GM10248 (cell line): ENCODE results near the gene AQP5.
A peak's percentile ranks its signal among the peaks of the same experiment; 100 is the strongest.

Experiments used
- CTCF ChIA-PET: fragments of 300-600 bp; sonication (Branson Sonifier 250); formaldehyde crosslinking; extraction: SDS; loops from one replicate; lab custom pipeline; 2021; ENCODE audit warnings: antibody characterized with exemption; lab: Yijun Ruan, JAX
- POLR2A ChIA-PET: fragments of 350-650 bp; sonication (Branson Sonifier 250); formaldehyde crosslinking; extraction: SDS; loops from one replicate; lab custom pipeline; 2020; ENCODE audit warnings: antibody characterized with exemption; lab: Yijun Ruan, JAX
- DNase-seq: peaks from one replicate; pipeline ENCODE4 v3.0.0; 2012; ENCODE audit errors: extremely low spot score
- CTCF ChIP-seq: IDR thresholded peaks from 2 replicates; pipeline ENCODE4 v1.5.1; 2012; ENCODE audit warnings: mild to moderate bottlenecking, low read depth; ENCODE audit errors: extremely low read depth, missing control alignments, control extremely low read depth

The AQP5 gene

GRCh38 chr12:49966511-49967041 lies 4.9 kb downstream of the AQP5 start:
- CTCF ChIA-PET, result interaction anchor here (0.6 to 11.6 kb wide), 66 partner anchors 8 to 389 kb away, joined by 3 to 243 read pairs (median 6); partner anchors contain the start of genes AQP2, ASIC1, CERS5 and GPD1
- no peak for DNase-seq
- POLR2A ChIA-PET, result no interaction called here
- no peak for TF ChIP-seq CTCF

GRCh38 chr12:49967042-49967776 lies 5.5 kb downstream of the AQP5 start:
- peak; percentile 91 for DNase-seq
- peak; percentile 98 for TF ChIP-seq CTCF
- ChIA-PET POLR2A (no interaction called here), CTCF (interaction anchor here (0.6 to 11.6 kb wide), 81 partner anchors 9 to 414 kb away, joined by 3 to 243 read pairs (median 5); partner anchors contain the start of genes AQP2, ASIC1, CERS5 and GPD1)

GRCh38 chr12:49967777-49968250 lies 6.1 kb downstream of the AQP5 start:
- ChIA-PET CTCF (interaction anchor here (0.6 to 11.6 kb wide), 69 partner anchors 9 to 413 kb away, joined by 3 to 243 read pairs (median 6); partner anchors contain the start of genes AQP2, ASIC1, CERS5 and GPD1), POLR2A (no interaction called here)
- TF ChIP-seq CTCF, result no peak
- DNase-seq, result no peak

GRCh38 chr12:49968471-49968870 lies 6.8 kb downstream of the AQP5 start:
- TF ChIP-seq CTCF, result no peak
- POLR2A ChIA-PET, result no interaction called here

GRCh38 chr12:49969027-49969426 lies 7.4 kb downstream of the AQP5 start:
- no peak for DNase-seq
- TF ChIP-seq CTCF, result no peak
- ChIA-PET CTCF (interaction anchor here (1.3 to 11.6 kb wide), 13 partner anchors 10 to 102 kb away, joined by 3 to 243 read pairs (median 47); no protein-coding TSS in a partner anchor), POLR2A (interaction anchor here (0.5 kb wide), 1 partner anchor 11 kb away, joined by 4 read pairs; no protein-coding TSS in a partner anchor)

More at GRCh38 chr12:49968471-49968870, 6.8 kb downstream of the AQP5 start:
- DNase-seq, result no peak
- CTCF ChIA-PET, result interaction anchor here (0.6 to 11.6 kb wide), 28 partner anchors 10 to 244 kb away, joined by 3 to 243 read pairs (median 13); partner anchors contain the start of gene CERS5

- TF ChIP-seq CTCF, result no peak
- POLR2A ChIA-PET, result no interaction called here
- CTCF ChIA-PET, result interaction anchor here (1.5 to 11.6 kb wide), 11 partner anchors 11 to 102 kb away, joined by 3 to 243 read pairs (median 56); no protein-coding TSS in a partner anchor
- DNase-seq, result no peak
Measured at GRCh38 chr12:49969651-49970429, 8.2 kb downstream of the AQP5 start.
